ENCODE measurements around the gene TSEN54.

Gene TSEN54

GRCh38 chr17:75494326-75494877 lies 21.9 kb upstream of the TSEN54 start:
- no peak for TF ChIP-seq CTCF (IDR thresholded peaks at IDR 0.05; ENCODE audit: low read depth, low read length, missing control alignments)
- DNase-seq = no peak
- Histone ChIP-seq H3K27me3 (replicated peaks) (no peaks in the 10 kb centered on the region), H3K4me3 (ENCODE audit: low read depth, low read length) (no peak overlapping the region), H3K36me3 (replicated peaks) (peaks cover 29% of the 10 kb centered on the region), H3K27ac (no peak overlapping the region)
- in situ Hi-C loops (cut with HindIII; ENCODE audit: low pct_ligation_motif_present, low sequenced_read_pairs) = no loop called here

GRCh38 chr17:75496005-75496404 lies 20.3 kb upstream of the TSEN54 start:
- H3K27me3 ChIP-seq (replicated peaks) = no peaks in the 10 kb centered on the region
- peaks cover 29% of the 10 kb centered on the region for H3K36me3 ChIP-seq (replicated peaks)
- H3K4me3 ChIP-seq (ENCODE audit: low read depth, low read length) = no peak overlapping the region
- H3K27ac ChIP-seq = no peak overlapping the region
- DNase-seq = no peak
- TF ChIP-seq CTCF (IDR thresholded peaks at IDR 0.05; ENCODE audit: low read depth, low read length, missing control alignments) = no peak
- in situ Hi-C loops (cut with HindIII; ENCODE audit: low pct_ligation_motif_present, low sequenced_read_pairs) = no loop called here

GRCh38 chr17:75498039-75498725 lies 18.1 kb upstream of the TSEN54 start:
- Histone ChIP-seq H3K27me3 (replicated peaks) (no peaks in the 10 kb centered on the region), H3K27ac (no peak overlapping the region), H3K4me3 (ENCODE audit: low read depth, low read length) (no peak overlapping the region), H3K36me3 (replicated peaks) (peaks cover 29% of the 10 kb centered on the region)
- no peak for TF ChIP-seq CTCF (IDR thresholded peaks at IDR 0.05; ENCODE audit: low read depth, low read length, missing control alignments)
- in situ Hi-C loops (cut with HindIII; ENCODE audit: low pct_ligation_motif_present, low sequenced_read_pairs) = no loop called here
- DNase-seq = no peak

- no peak overlapping the region for H3K27ac ChIP-seq
- H3K4me3 ChIP-seq (ENCODE audit: low read depth, low read length) = no peak overlapping the region
- H3K27me3 ChIP-seq (replicated peaks) = no peaks in the 10 kb centered on the region
- TF ChIP-seq CTCF (IDR thresholded peaks at IDR 0.05; ENCODE audit: low read depth, low read length, missing control alignments) = no peak
- peaks cover 25% of the 10 kb centered on the region for H3K36me3 ChIP-seq (replicated peaks)
- in situ Hi-C loops (cut with HindIII; ENCODE audit: low pct_ligation_motif_present, low sequenced_read_pairs) = no loop called here
- DNase-seq = no peak
Measured at GRCh38 chr17:75498726-75499213, 17.6 kb upstream of the TSEN54 start.

- no peak overlapping the region for H3K4me3 ChIP-seq (ENCODE audit: low read depth, low read length)
- in situ Hi-C loops (cut with HindIII; ENCODE audit: low pct_ligation_motif_present, low sequenced_read_pairs) = no loop called here
- H3K27me3 ChIP-seq (replicated peaks) = no peaks in the 10 kb centered on the region
- H3K36me3 ChIP-seq (replicated peaks) = peaks cover 24% of the 10 kb centered on the region
- no peak for TF ChIP-seq CTCF (IDR thresholded peaks at IDR 0.05; ENCODE audit: low read depth, low read length, missing control alignments)
- no peak for DNase-seq
- no peak overlapping the region for H3K27ac ChIP-seq
Measured at GRCh38 chr17:75499313-75500022, 16.9 kb upstream of the TSEN54 start.
